Measurements from ENCODE around the gene SAMHD1.

Gene SAMHD1

GRCh38 chr20:36893801-36894200 is 57.7 kb downstream of the SAMHD1 start:
- no peaks in the 10 kb centered on the region for H3K27me3 ChIP-seq (replicated peaks; ENCODE audit: control insufficient read depth, insufficient read depth, low read length)
- no peak for TF ChIP-seq CTCF (IDR thresholded peaks at IDR 0.05; ENCODE audit: insufficient read depth, low read length, poor library complexity, severe bottlenecking)
- H3K36me3 ChIP-seq (ENCODE audit: control insufficient read depth, insufficient read depth, low read length): peaks cover 12% of the 10 kb centered on the region
- DNase-seq (ENCODE audit: extremely low read depth, insufficient read length): no peak
- H3K4me3 ChIP-seq (replicated peaks; ENCODE audit: low read depth, low read length): no peak overlapping the region

GRCh38 chr20:36891211-36891610 is 60.3 kb downstream of the SAMHD1 start:
- Histone ChIP-seq H3K27me3 (replicated peaks; ENCODE audit: control insufficient read depth, insufficient read depth, low read length) (no peaks in the 10 kb centered on the region), H3K4me3 (replicated peaks; ENCODE audit: low read depth, low read length) (no peak overlapping the region), H3K36me3 (ENCODE audit: control insufficient read depth, insufficient read depth, low read length) (peaks cover 10% of the 10 kb centered on the region)
- no peak for TF ChIP-seq CTCF (IDR thresholded peaks at IDR 0.05; ENCODE audit: insufficient read depth, low read length, poor library complexity, severe bottlenecking)
- DNase-seq (ENCODE audit: extremely low read depth, insufficient read length): no peak

GRCh38 chr20:36890586-36890985 is 60.9 kb downstream of the SAMHD1 start:
- no peak for DNase-seq (ENCODE audit: extremely low read depth, insufficient read length)
- Histone ChIP-seq H3K27me3 (replicated peaks; ENCODE audit: control insufficient read depth, insufficient read depth, low read length) (no peaks in the 10 kb centered on the region), H3K4me3 (replicated peaks; ENCODE audit: low read depth, low read length) (no peak overlapping the region), H3K36me3 (ENCODE audit: control insufficient read depth, insufficient read depth, low read length) (peaks cover 10% of the 10 kb centered on the region)
- TF ChIP-seq CTCF (IDR thresholded peaks at IDR 0.05; ENCODE audit: insufficient read depth, low read length, poor library complexity, severe bottlenecking): no peak

- no peak for TF ChIP-seq CTCF (IDR thresholded peaks at IDR 0.05; ENCODE audit: insufficient read depth, low read length, poor library complexity, severe bottlenecking)
- H3K4me3 ChIP-seq (replicated peaks; ENCODE audit: low read depth, low read length): no peak overlapping the region
- no peaks in the 10 kb centered on the region for H3K27me3 ChIP-seq (replicated peaks; ENCODE audit: control insufficient read depth, insufficient read depth, low read length)
- H3K36me3 ChIP-seq (ENCODE audit: control insufficient read depth, insufficient read depth, low read length): peaks cover 10% of the 10 kb centered on the region
- DNase-seq (ENCODE audit: extremely low read depth, insufficient read length): no peak
Observed at GRCh38 chr20:36888880-36889516, 62.5 kb downstream of the SAMHD1 start.

GRCh38 chr20:36887752-36888090 is 63.8 kb downstream of the SAMHD1 start:
- TF ChIP-seq CTCF (IDR thresholded peaks at IDR 0.05; ENCODE audit: insufficient read depth, low read length, poor library complexity, severe bottlenecking): no peak
- no peak for DNase-seq (ENCODE audit: extremely low read depth, insufficient read length)
- Histone ChIP-seq H3K36me3 (ENCODE audit: control insufficient read depth, insufficient read depth, low read length) (peaks cover 7% of the 10 kb centered on the region), H3K27me3 (replicated peaks; ENCODE audit: control insufficient read depth, insufficient read depth, low read length) (no peaks in the 10 kb centered on the region), H3K4me3 (replicated peaks; ENCODE audit: low read depth, low read length) (no peak overlapping the region)

All from GM06990 (cell line).